ENCODE results near the gene MDP1. TPM values are rescaled to one million over a fixed set of nuclear protein-coding genes. Genes with fewer than 3 reads are reported as not detected.
A peak's percentile ranks its signal among the peaks of the same experiment; 100 is the strongest.

Gene MDP1
- total RNA-seq, 1 experiment from 2014 or later: 12.6 TPM

GRCh38 chr14:24234095-24235005 lies 18.5 kb upstream of the MDP1 start:
- ATAC-seq (no peak), DNase-seq (ENCODE audit: low spot score) (no peak)
- TF ChIP-seq FOXK1 (CRISPR knock-in tag; IDR thresholded peaks at IDR 0.05) (no peak), IRF2 (CRISPR knock-in tag; IDR thresholded peaks at IDR 0.05; ENCODE audit: borderline replicate concordance, low read depth) (no peak), ZBTB43 (CRISPR knock-in tag; IDR thresholded peaks at IDR 0.05) (no peak), ZNF425 (CRISPR knock-in tag; conservative IDR thresholded peaks at IDR 0.05) (no peak), NFATC4 (CRISPR knock-in tag; IDR thresholded peaks at IDR 0.05) (no peak), GRHL2 (CRISPR knock-in tag; IDR thresholded peaks at IDR 0.05; ENCODE audit: insufficient replicate concordance, severe bottlenecking) (no peak), ETV6 (CRISPR knock-in tag; IDR thresholded peaks at IDR 0.05) (no peak), FOXP1 (CRISPR knock-in tag; IDR thresholded peaks at IDR 0.05; ENCODE audit: borderline replicate concordance) (no peak), JUN (CRISPR knock-in tag; IDR thresholded peaks at IDR 0.05) (no peak), CTCF (IDR thresholded peaks at IDR 0.05) (no peak)
- Mint-ChIP-seq H3K27me3 (ENCODE audit: low read depth) (no peaks in the 10 kb centered on the region), H3K9me3 (no peaks in the 10 kb centered on the region), H3K4me3 (peak overlapping the region; percentile 32), H3K4me1 (peaks cover 22% of the 10 kb centered on the region), H3K27ac (no peak overlapping the region), H3K36me3 (peaks cover 42% of the 10 kb centered on the region)
- POLR2A ChIA-PET: interaction anchor here (1.9 kb wide), 1 partner anchor 8 kb away, joined by 9 read pairs; the partner anchor contains the start of gene TINF2
- CTCF ChIA-PET: no interaction called here

GRCh38 chr14:24233538-24233866 lies 17.6 kb upstream of the MDP1 start:
- Mint-ChIP-seq H3K36me3 (peaks cover 34% of the 10 kb centered on the region), H3K27me3 (ENCODE audit: low read depth) (no peaks in the 10 kb centered on the region), H3K9me3 (no peaks in the 10 kb centered on the region), H3K4me1 (peaks cover 22% of the 10 kb centered on the region), H3K27ac (peak overlapping the region; percentile 99), H3K4me3 (peak overlapping the region; percentile 99)
- DNase-seq (ENCODE audit: low spot score) (no peak), ATAC-seq (no peak)
- ChIA-PET CTCF (interaction anchor here (1.7 kb wide), 1 partner anchor 9 kb away, joined by 12 read pairs; the partner anchor contains the start of gene TINF2), POLR2A (interaction anchor here (1.9 kb wide), 1 partner anchor 8 kb away, joined by 9 read pairs; the partner anchor contains the start of gene TINF2)
- TF ChIP-seq HMGA2 (CRISPR knock-in tag; IDR thresholded peaks at IDR 0.05): no peak
- no peak for TF ChIP-seq IRF1 (CRISPR knock-in tag; IDR thresholded peaks at IDR 0.05)
- TF ChIP-seq PRDM15 (CRISPR knock-in tag; IDR thresholded peaks at IDR 0.05): no peak

All from WTC11 (cell line).